Right lobe of liver (tissue), 4 donors: Measurements from ENCODE around the gene ACSL6.

Experiments
- CTCF ChIP-seq, 4 donors: fragments of 200-600 bp in 3 of 4; fragments of 450-650 bp in 1 of 4; IDR thresholded peaks; one replicate each; pipeline versions ENCODE4 v1.5.1 to v1.8.0; 2016 to 2022; ENCODE audit warnings: antibody characterized with exemption in 4 of 4, mild to moderate bottlenecking in 2 of 4
- POLR2A ChIP-seq: fragments of 450-650 bp; IDR thresholded peaks from one replicate; pipeline ENCODE4 v1.6.1; 2017; ENCODE audit warnings: antibody characterized with exemption, mild to moderate bottlenecking
- donor health status: DM: no; HTN: no; CAD: no.
- donor health status: DM: no; HTN: no; CAD: no.
- donor health status: DM: no; HTN: yes; CAD: no.

DNA sequence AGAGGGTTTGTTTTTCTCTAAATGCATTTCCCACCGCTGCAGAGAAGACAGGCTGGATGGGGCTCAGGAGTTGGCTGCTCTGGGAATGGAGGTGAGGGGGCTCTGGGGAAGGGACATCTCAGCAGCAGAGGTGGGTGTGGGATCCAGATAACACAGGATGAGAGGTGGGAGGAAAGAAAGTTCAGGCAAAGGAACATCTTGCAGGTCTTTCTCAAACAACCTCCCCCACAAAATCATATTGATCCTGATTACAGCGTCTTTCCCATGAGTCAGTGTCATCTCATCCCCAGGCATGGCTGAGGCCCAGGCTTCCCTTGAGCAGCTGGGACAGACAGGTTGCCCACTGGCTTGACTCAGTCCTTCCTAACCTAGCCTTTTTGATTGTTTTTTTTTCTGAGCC, 11.3 kb upstream of the ACSL6 start:
- TF ChIP-seq CTCF (IDR thresholded peaks at IDR 0.05) (no peak), POLR2A (no peak)
